ENCODE results near the gene TXN2. TPM values are rescaled to one million over a fixed set of nuclear protein-coding genes. Genes with fewer than 3 reads are reported as not detected.
"Not testable (repeated sequence)": the region's sequence is repeated elsewhere in the genome, so short reads cannot be mapped to it uniquely, and the experiment has no call there.

The TXN2 gene
- total RNA-seq, 1 experiment from 2014 or later = 95.1 TPM

- H3F3A ChIP-seq (ENCODE audit: insufficient read depth, low read depth) = peaks cover 20% of the 10 kb centered on the region
- intact Hi-C loops (cut with micrococcal nuclease; ENCODE audit: unreplicated experiment) = no loop called here
- ChIA-PET POLR2A (ENCODE audit: unreplicated experiment) (no interaction called here), CTCF (no interaction called here)
- H3K9me3 ChIP-seq (ENCODE audit: insufficient read depth, low read depth) = no peaks in the 10 kb centered on the region
- H3K4me2 ChIP-seq = no peak overlapping the region
- DNase-seq = no peak
- no peaks in the 10 kb centered on the region for H4K20me1 ChIP-seq (ENCODE audit: insufficient read depth)
- H3K9me2 ChIP-seq (ENCODE audit: insufficient read depth) = no peaks in the 10 kb centered on the region
- peaks cover 20% of the 10 kb centered on the region for H3K4me1 ChIP-seq (replicated peaks; ENCODE audit: insufficient read depth)
- no TSS peak for BruUV-seq (replicated peaks)
- no peaks in the 10 kb centered on the region for H3K79me2 ChIP-seq (ENCODE audit: low read depth)
- H3K27me3 ChIP-seq (ENCODE audit: insufficient read depth, low read depth) = no peaks in the 10 kb centered on the region
- H3K4me3 ChIP-seq = no peak overlapping the region
- no peak overlapping the region for H3K27ac ChIP-seq
- H3K36me3 ChIP-seq (ENCODE audit: low read depth) = no peaks in the 10 kb centered on the region
- no peak for TF ChIP-seq CTCF (conservative IDR thresholded peaks at IDR 0.05)
- TF ChIP-seq EZH2 (IDR thresholded peaks at IDR 0.05; ENCODE audit: low read depth) = no peak
- no peak overlapping the region for H2AFZ ChIP-seq
Observed at GRCh38 chr22:36424901-36425579, 56.4 kb downstream of the TXN2 start.

GRCh38 chr22:36424466-36424865 is 57.0 kb downstream of the TXN2 start:
- H3K9me3 ChIP-seq (ENCODE audit: insufficient read depth, low read depth); H3K9me2 ChIP-seq (ENCODE audit: insufficient read depth); DNase-seq; POLR2A ChIA-PET (ENCODE audit: unreplicated experiment); BruUV-seq (replicated peaks); H3K79me2 ChIP-seq (ENCODE audit: low read depth); CTCF ChIA-PET; H4K20me1 ChIP-seq (ENCODE audit: insufficient read depth); intact Hi-C loops (cut with micrococcal nuclease; ENCODE audit: unreplicated experiment); H3K27ac ChIP-seq; H3K4me2 ChIP-seq; H3K36me3 ChIP-seq (ENCODE audit: low read depth); H2AFZ ChIP-seq; H3K27me3 ChIP-seq (ENCODE audit: insufficient read depth, low read depth); H3K4me3 ChIP-seq: not testable (repeated sequence)
- H3F3A ChIP-seq (ENCODE audit: insufficient read depth, low read depth) = peaks cover 26% of the 10 kb centered on the region
- peaks cover 26% of the 10 kb centered on the region for H3K4me1 ChIP-seq (replicated peaks; ENCODE audit: insufficient read depth)

- no peak overlapping the region for H2AFZ ChIP-seq
- H3K9me2 ChIP-seq (ENCODE audit: insufficient read depth) = no peaks in the 10 kb centered on the region
- H3K79me2 ChIP-seq (ENCODE audit: low read depth) = no peaks in the 10 kb centered on the region
- DNase-seq = no peak
- peaks cover 33% of the 10 kb centered on the region for H3F3A ChIP-seq (ENCODE audit: insufficient read depth, low read depth)
- no peak overlapping the region for H3K4me2 ChIP-seq
- H3K4me1 ChIP-seq (replicated peaks; ENCODE audit: insufficient read depth) = peaks cover 33% of the 10 kb centered on the region
- POLR2A ChIA-PET (ENCODE audit: unreplicated experiment) = no interaction called here
- H3K27me3 ChIP-seq (ENCODE audit: insufficient read depth, low read depth) = no peaks in the 10 kb centered on the region
- H3K9me3 ChIP-seq (ENCODE audit: insufficient read depth, low read depth) = no peaks in the 10 kb centered on the region
- H3K4me3 ChIP-seq = no peak overlapping the region
- no peaks in the 10 kb centered on the region for H4K20me1 ChIP-seq (ENCODE audit: insufficient read depth)
- intact Hi-C loops (cut with micrococcal nuclease; ENCODE audit: unreplicated experiment) = no loop called here
- BruUV-seq (replicated peaks) = no TSS peak
- CTCF ChIA-PET = no interaction called here
- no peak overlapping the region for H3K27ac ChIP-seq
- TF ChIP-seq EZH2 (IDR thresholded peaks at IDR 0.05; ENCODE audit: low read depth) (no peak), CTCF (conservative IDR thresholded peaks at IDR 0.05) (no peak)
- no peaks in the 10 kb centered on the region for H3K36me3 ChIP-seq (ENCODE audit: low read depth)
Observed at GRCh38 chr22:36423461-36424404, 57.7 kb downstream of the TXN2 start.
